ENCODE data around the gene WWOX. TPM values are rescaled to one million over a fixed set of nuclear protein-coding genes. Genes with fewer than 3 reads are reported as not detected.

WWOX gene
- total RNA-seq, 1 experiment from 2014 or later: 15.6 TPM

GRCh38 chr16:78281115-78281514 lies 181.7 kb downstream of the WWOX start:
- no peak overlapping the region for H4K8ac ChIP-seq (replicated peaks; ENCODE audit: insufficient read length, low read depth, low read length)
- no peaks in the 10 kb centered on the region for H3K79me2 ChIP-seq (ENCODE audit: insufficient read depth, low read length)
- no peaks in the 10 kb centered on the region for H3K27me3 ChIP-seq (ENCODE audit: insufficient read depth, low read length)
- Mint-ChIP-seq H3K36me3 (ENCODE audit: insufficient read depth in 1 of 3, low read depth in 3 of 3) (no peaks in the 10 kb centered on the region), H3K4me1 (peaks cover 5 to 14% of the 10 kb centered on the region in 2 experiments; a peak in 3 of 4 replicates), H3K9me3 (no peaks in the 10 kb centered on the region), H3K27ac (no peak overlapping the region; a peak in 1 of 7 replicates), H3K4me3 (no peak overlapping the region), H3K27me3 (ENCODE audit: low read depth) (no peaks in the 10 kb centered on the region)
- peaks cover 2% of the 10 kb centered on the region; the same call in 1 of the 2 replicates for H3K4me1 ChIP-seq (ENCODE audit: insufficient read depth, low read length)
- H2BK15ac ChIP-seq (ENCODE audit: low read depth, low read length): no peak overlapping the region
- H4K91ac ChIP-seq (ENCODE audit: insufficient read length, low read depth, low read length): no peak overlapping the region
- H3K79me1 ChIP-seq (ENCODE audit: insufficient read depth, low read depth, low read length, poor library complexity, severe bottlenecking): no peaks in the 10 kb centered on the region
- no peak overlapping the region for H2AFZ ChIP-seq (ENCODE audit: low read length)
- no peaks in the 10 kb centered on the region for H3K23me2 ChIP-seq (ENCODE audit: insufficient read length, low read depth, low read length, poor library complexity, severe bottlenecking)
- H3K27ac ChIP-seq (ENCODE audit: insufficient read length, low read depth, low read length): no peak overlapping the region
- H3K56ac ChIP-seq (ENCODE audit: insufficient read length, low read depth, low read length): no peak overlapping the region
- no peak overlapping the region for H2BK120ac ChIP-seq (ENCODE audit: low read depth, low read length, poor library complexity, severe bottlenecking)
- H4K20me1 ChIP-seq (ENCODE audit: control insufficient read depth, insufficient read depth, insufficient read length): no peaks in the 10 kb centered on the region
- H3T11ph ChIP-seq (ENCODE audit: low read length): no peak overlapping the region
- no peak overlapping the region for H4K5ac ChIP-seq (ENCODE audit: insufficient read length, low read depth, low read length)
- H3K18ac ChIP-seq (ENCODE audit: insufficient read length, low read depth, low read length): no peak overlapping the region
- TF ChIP-seq CTCF (conservative IDR thresholded peaks at IDR 0.05): no peak
- no peak overlapping the region for H3K14ac ChIP-seq (ENCODE audit: insufficient read depth, low read length)
- H3K23ac ChIP-seq (ENCODE audit: insufficient read length, low read depth, low read length): no peak overlapping the region
- no peak overlapping the region for H2BK5ac ChIP-seq (ENCODE audit: insufficient read length, low read length)
- H2BK12ac ChIP-seq (ENCODE audit: insufficient read length, low read depth, low read length): no peak overlapping the region
- no peak overlapping the region for H2BK20ac ChIP-seq (ENCODE audit: low read depth, low read length, poor library complexity, severe bottlenecking)
- H3K4ac ChIP-seq (ENCODE audit: low read depth, low read length): no peak overlapping the region
- H3K9ac ChIP-seq (ENCODE audit: extremely low read depth, insufficient read length, low read length): no peak overlapping the region
- WGBS (ENCODE audit: extremely low coverage, insufficient read length, low lambda C conversion rate): no CpG with 5 or more reads among the region's 6 CpGs
- no peak for DNase-seq
- no peaks in the 10 kb centered on the region for H3K9me3 ChIP-seq (ENCODE audit: control insufficient read depth, low read depth, low read length)
- H2AK5ac ChIP-seq (ENCODE audit: insufficient read length, low read length): no peak overlapping the region
- H3K4me2 ChIP-seq (ENCODE audit: insufficient read depth, insufficient read length, low read length): no peak overlapping the region
